GM13976 (cell line): ENCODE data around the gene HBP1.
"Not testable (repeated sequence)": the region's sequence is repeated elsewhere in the genome, so short reads cannot be mapped to it uniquely, and the experiment has no call there.

Experiments used
- DNase-seq: peaks from one replicate; pipeline ENCODE4 v3.0.0; 2012; ENCODE audit warnings: low spot score
- CTCF ChIP-seq: IDR thresholded peaks from 2 replicates; pipeline ENCODE4 v1.5.1; 2012; ENCODE audit warnings: borderline replicate concordance, mild to moderate bottlenecking; ENCODE audit not compliant: insufficient read depth; ENCODE audit errors: extremely low read depth, missing control alignments, control extremely low read depth
- in situ Hi-C: fragments of 300-500 bp; cut with MboI; formaldehyde crosslinking; loops from one replicate; pipeline ENCODE4 v1.12.0; 2022; ENCODE audit warnings: low sequenced_read_pairs, mixed read lengths, inconsistent platforms; ENCODE audit not compliant: unreplicated experiment

The HBP1 gene

GRCh38 chr7:107128748-107129147, 40.1 kb upstream of the HBP1 start:
- in situ Hi-C loops, result no loop called here
- no peak for DNase-seq
- TF ChIP-seq CTCF, result no peak

GRCh38 chr7:107130487-107131220, 38.1 kb upstream of the HBP1 start:
- no peak for DNase-seq
- no peak for TF ChIP-seq CTCF
- in situ Hi-C loops, result no loop called here

DNA sequence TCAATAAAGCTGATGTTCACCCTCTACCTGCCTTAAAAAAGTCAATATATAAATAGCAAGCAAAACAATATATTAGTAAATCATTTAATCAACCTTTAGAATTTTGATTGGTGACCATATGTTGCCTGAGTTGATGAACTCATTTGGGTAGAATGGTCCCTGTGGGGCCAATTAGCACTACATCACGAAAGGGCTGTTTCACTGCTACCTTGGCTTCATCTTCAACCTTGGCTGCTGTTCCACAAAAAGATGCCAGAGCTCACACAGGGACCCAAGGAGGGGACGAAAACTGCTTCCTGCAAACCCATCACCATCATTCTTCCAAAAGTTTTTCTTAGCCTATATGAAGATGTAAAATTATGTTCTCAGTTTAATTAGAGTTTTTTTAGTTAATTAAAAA, 35.4 kb upstream of the HBP1 start:
- no peak for TF ChIP-seq CTCF
- no peak for DNase-seq
- in situ Hi-C loops, result no loop called here

- in situ Hi-C loops, result no loop called here
- DNase-seq, result no peak
- no peak for TF ChIP-seq CTCF
Observed at GRCh38 chr7:107138696-107139420, 29.9 kb upstream of the HBP1 start.

DNA sequence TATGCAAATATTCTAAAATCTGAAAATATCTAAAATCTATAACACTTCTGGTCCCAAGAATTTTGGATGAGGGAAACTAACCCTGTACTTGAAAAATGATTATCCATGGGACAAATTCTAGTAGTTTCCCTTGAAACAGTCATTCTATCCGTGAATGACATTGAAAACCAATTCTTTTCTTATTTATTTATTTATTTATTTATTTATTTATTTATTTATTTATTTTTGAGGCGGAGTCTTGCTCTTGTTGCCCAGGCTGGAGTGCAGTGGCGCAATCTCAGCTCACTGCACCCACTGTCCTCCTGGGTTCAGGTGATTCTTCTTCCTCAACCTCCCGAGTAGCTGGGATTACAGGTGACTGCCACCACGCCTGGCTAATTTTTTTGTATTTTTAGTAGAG, 24.9 kb upstream of the HBP1 start:
- not testable (repeated sequence) for DNase-seq
- in situ Hi-C loops, result loop anchor here (10.0 kb wide), 1 partner anchor 189 kb away; no protein-coding TSS in a partner anchor

GRCh38 chr7:107145067-107145838, 23.6 kb upstream of the HBP1 start:
- no peak for TF ChIP-seq CTCF
- in situ Hi-C loops, result loop anchor here (5.0 to 10.0 kb wide), 2 partner anchors 190 to 353 kb away; no protein-coding TSS in a partner anchor
- DNase-seq, result no peak
